ENCODE measurements around the gene GPC5.

The GPC5 gene

DNA sequence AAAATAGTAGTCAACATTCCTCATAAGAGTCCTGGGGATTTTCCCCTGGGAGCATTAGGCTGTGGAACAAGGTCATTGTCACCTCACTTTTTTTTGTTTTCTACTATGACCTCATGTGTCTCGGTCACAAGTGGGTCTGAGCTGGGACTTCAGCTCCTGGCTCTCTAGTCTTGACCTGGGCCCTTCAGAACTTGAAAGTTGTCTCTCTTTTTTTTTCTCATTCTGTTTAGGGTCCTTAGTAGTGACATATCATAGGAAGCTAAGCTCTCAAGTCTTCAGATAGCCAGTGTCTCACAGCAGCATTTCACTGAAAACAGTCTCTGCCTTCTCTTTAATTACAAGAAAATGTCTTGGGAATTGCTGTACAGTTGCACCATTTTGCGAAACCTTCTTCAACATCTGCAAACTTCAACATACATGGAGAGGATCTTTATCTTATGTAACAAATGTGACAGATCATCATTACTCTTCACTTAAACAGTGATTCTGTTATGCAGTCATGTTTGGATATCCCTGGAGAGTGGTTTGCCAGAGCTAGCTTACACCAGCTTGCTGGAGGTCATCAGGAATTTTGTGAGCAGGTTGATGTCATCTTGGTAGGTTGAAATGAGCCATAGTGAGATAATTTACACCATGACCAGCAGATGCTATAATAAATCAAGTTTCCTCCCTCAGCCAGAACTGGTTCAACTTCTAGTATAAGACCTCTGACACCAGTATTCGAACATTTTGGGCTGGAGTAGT, 131.5 kb downstream of the GPC5 start:
- no peak for DNase-seq
- intact Hi-C loops (cut with DNase I): no loop called here

DNA sequence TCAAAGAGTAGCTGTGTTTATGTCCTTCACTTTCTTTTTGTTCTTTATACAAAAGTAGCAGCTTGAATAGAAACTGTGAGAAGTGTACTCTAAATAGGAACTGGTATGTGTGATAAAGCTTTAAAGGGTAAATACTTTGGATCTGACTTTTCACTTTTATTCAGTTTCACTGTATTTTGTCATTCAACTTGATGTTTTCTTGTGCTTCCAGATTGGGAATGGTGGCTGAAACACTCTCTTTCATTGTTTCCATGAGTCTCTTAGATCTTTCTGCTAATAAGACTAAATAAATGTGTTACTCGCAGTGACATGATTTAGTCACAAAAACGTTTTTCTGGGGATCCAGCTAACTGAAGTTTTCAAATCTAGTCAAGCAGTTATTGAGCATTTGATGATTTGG, 133.2 kb downstream of the GPC5 start:
- no peak for DNase-seq
- intact Hi-C loops (cut with DNase I): no loop called here

DNA sequence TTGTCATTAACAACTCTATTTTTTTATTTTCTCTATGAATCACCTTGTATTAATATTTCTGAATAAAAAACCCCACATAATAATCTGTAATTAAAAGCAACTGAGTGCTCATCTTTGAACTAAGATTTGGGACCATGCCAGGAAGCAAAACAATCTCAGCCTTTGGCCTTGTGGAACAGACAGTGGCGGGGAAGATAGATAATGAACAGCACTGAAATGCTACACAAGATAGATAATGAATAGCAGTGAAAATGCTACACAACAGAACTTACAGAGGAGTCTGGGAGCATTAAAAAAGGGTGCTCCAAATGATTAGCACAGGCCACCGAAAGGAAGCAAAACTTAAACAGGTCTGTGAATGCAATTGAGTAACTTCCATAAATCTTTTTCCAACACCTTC, 134.9 kb downstream of the GPC5 start:
- intact Hi-C loops (cut with DNase I): no loop called here
- no peak for DNase-seq

DNA sequence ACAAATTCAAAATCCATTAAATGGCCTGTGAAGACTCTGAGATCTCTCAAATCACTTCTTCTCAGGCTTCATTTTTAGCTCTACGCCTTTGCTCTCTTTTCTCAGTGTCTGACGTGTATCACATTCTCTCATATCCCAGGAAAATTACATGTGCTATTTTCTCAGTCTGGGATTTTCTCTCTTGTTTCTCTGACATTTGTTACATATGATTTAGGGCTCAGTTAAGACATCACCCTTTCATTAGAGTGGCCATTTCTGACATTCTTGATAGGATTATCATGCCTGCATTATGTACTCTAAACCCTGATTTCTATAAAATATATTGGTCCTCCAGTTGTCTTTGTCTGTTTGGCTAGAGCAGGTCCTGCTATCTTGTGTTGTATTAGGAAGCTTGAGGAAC, 136.6 kb downstream of the GPC5 start:
- intact Hi-C loops (cut with DNase I): no loop called here
- no peak for DNase-seq

DNA sequence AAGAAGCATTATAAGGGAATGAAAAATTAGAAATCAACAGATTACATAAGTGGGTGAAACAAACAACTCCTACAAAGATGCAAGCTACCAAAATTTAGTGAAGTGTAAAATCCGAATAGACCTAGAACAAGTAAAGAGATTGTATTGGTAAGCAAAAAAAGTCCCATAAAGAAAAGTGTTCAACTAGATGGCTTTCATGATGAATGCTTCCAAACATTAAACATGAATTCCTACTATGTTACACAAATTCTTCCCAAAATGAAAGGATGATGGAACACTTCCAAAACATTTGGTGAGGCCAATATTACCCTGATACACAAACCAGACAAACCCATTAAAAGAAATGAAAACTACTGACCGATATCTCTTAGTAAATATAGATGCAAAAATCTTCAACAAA, 139.0 kb downstream of the GPC5 start:
- DNase-seq: no peak
- intact Hi-C loops (cut with DNase I): no loop called here

DNA sequence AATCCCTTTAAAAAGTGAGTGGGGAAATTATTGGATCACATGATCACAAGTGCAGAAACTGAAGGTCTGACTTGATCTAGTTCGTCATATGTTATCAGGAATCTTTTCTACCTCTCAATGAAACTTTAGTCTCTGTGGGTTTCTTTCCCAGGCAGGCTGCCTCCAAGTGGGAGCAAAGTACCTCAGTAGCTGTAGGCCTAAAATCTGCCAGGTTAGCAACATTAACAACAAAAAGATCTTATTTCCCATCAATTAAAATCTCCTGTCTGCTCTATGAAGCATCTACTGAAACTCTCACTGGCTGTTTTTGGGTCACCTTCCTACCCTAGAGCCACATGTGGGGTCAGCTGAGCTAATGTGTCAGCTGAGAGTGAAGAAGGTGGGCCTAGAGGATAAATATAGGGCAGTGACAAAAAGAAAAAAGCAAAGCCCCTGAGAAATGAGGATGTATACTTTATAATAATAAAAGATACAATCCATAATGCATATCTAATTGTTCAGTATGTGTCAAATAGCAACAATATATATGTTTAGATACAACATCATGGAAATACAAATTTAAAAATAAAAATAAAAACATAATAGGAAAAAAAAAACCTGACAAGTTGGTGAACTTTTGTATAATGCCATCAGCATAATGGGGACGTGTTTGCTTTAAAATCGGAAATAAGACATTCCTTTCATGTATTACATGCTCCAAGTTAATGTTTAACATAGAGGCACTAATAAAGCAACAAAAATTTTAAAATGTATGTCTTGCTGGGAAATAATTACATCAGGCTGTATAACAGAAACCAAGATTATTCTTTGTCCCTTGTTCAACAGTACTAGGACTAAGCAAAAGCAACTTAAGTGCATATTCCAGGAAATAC, 141.1 kb downstream of the GPC5 start:
- intact Hi-C loops (cut with DNase I): no loop called here
- no peak for DNase-seq

DNA sequence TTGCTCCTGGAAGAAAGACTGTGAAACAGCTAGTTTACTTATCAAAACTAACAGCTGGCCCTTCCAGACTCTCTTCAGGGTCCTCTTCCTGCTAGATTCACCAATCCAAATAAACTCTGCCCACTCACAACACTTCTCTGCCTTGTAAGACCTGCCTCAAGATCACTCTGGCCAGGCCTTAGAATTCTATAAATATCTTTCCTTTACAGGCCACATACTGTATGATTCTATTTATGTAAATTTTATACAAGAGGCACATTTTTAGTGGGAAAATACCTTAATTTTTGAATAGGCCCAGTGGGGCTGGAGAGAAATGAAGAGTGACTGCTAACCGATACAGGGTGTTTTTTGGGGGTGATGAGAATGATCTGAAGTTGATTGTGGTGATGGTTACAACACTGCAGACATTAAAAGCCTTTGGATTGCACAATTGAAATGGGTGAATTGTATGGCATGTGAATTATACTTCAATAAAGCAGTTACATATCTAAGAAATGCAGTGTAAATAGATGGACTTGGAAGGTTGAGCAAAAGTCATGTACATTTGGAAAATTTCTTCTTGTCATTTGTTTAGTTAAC, 141.8 kb downstream of the GPC5 start:
- intact Hi-C loops (cut with DNase I): no loop called here
- no peak for DNase-seq

DNA sequence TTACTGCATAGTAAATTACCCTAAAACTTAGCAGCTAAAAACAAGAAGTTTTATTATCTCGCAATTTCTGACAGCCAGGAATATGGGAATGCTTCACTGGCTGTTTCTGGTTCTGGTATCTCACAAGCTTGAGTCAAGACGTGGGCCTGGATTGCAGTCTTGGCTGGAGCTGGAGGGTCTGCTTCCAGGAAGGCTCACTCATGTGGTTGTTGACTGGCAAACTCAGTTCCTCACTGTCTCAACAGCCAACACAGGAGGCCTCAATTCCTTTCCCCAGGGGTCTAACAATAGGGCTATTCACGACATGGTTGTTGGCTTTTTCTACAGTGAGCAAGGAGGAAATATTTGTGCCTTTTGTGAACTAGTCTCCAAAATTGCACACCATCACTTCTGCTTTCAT, 146.3 kb downstream of the GPC5 start:
- intact Hi-C loops (cut with DNase I): no loop called here
- peak in 2 of 10 donors; percentile 13 to 66 for DNase-seq

DNA sequence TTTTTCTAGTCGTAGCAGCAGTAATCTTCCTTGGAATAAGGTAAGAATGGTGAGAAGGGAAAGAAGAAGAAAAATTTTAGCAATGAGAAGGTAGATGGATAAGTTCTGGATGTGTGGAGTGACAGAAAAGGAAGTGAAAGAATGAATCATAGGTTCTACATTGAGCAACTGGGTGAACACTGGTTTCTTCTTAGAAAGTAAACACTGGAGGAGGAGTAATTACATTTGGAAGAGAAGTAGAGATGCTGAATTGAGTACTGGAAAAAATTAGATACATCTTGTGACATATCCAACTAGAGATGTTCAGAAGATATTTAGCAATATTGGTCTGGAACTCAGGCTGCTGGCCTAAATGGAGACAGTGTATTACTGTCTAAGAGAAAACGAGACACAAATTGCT, 148.5 kb downstream of the GPC5 start:
- DNase-seq: no peak
- intact Hi-C loops (cut with DNase I): no loop called here

DNA sequence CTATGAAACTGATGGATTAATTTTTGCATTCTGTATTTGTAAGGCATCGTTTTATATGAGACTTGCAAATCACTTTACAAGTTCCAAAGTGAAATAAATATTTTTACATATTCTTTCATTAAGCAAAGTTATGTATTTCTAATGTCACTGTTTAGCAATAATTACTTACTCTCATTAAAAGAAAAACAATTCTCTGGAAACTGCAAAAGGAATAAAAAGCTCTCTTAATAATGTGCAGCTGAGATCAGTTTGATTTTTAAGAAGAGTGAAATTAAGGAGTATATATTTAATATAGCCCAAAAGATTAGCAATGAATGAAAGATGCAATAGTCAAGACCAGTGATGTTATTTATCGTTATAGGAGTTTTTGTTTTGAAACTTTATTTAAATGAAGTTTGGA, 155.2 kb downstream of the GPC5 start:
- intact Hi-C loops (cut with DNase I): no loop called here
- no peak for DNase-seq

DNA sequence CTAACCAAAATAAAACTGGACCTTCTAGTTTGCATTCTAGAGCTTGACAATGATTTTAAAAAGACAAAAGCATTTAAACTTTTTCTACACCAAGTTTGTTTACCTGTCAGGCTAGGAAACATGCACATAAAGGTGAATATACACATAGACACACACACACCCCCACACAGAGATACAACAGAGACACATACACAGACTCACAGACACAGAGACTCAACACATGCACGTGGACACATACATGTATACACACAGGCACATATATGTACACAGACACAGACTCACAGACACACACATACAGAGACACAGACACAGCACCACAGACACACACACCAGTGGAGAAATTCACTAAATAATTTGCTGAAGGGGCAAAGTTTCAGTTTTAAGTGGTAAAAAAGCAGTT, 155.7 kb downstream of the GPC5 start:
- DNase-seq: no peak
- intact Hi-C loops (cut with DNase I): no loop called here

DNA sequence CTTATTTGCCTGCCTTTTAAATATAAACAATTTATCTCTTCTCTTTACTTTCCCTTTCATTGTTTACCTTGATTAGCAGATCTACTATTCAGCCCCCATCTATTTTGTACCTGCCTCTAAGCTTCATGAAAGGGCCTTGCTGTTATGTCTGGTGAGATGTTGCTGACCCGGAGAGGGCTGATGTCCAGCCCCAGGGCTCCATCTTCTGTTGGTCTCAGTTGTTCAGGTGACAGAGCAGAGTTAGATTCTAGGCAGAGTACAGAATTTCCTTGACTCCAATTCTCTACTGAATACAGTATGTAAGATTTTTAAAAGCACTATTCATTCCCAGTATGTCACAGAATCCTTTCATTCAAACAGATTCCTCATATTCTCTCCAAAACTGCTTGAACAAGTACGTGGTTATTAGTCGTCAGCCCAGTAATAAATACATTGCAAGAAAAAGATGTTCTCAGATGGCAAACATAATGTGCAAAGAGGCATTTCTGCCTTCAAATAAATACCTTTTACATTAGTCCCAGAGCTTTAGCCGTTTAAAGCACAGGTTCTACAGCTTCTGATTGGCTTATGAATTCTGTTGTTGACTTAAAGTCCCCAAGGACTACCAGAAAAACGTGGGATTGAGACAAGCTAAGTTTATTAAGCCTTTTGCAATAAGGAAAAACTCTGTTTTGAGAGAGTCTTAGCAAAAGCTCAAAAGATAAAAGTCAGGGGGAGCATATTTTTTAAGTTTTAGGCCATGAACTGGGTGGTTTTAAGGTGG, 159.1 kb downstream of the GPC5 start:
- no peak for DNase-seq
- intact Hi-C loops (cut with DNase I): no loop called here

DNA sequence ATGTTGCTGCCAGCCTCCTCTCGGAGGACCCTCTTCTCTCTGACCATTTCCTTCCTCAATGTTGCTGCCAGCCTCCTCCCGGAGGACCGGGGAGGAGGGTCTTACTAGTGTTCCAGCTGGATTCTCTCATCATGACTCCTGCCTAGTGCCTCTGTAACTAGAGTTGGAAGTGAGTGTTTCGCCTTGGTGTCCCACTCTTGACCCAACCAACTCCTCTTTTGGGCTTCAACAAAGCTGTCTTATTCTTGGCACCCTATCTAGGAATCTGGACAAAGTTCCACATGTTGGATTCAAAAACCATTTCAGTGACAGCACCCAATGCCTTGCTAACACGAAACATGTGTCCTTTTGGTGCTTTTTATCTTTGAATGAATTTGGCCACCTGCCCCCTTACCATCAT, 165.4 kb downstream of the GPC5 start:
- intact Hi-C loops (cut with DNase I): no loop called here
- DNase-seq: no peak

DNA sequence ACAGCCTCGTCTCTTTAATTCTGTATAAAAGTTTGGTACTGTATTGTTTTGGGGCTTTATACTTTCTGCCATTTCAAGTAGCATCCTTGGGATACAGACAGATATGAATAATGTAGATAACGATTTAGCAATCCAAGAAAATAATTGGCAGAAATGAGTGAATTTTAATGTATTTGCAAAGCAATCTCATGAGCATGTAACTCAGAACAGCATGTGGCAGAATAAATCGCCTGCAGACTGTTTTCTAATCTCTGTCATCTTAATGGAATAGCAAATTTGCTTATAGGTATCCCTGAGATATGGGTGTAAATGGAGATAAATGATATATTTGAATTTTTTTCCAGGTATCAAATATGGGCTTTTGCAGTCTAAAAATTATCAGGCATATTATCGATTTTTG, 166.0 kb downstream of the GPC5 start:
- intact Hi-C loops (cut with DNase I): no loop called here
- DNase-seq: no peak

DNA sequence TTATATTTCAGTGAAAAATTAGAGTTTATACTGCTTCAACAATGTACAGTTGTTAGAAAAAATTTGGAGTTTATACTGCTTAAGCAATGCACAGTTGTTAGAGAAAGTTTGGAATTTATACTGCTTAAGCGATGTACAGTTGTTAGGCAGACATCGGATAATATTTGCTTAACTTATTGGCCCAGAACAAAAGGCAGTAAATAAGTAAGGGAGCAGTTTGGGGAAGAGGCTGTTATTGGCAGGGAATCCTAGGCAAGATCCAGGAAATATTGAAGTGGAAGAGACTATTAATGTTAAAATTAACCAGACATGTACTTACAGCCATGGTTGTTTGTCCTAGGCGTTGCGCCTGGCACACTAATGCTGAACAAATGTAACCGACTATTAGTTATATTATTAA, 166.9 kb downstream of the GPC5 start:
- intact Hi-C loops (cut with DNase I): no loop called here
- DNase-seq: no peak

DNA sequence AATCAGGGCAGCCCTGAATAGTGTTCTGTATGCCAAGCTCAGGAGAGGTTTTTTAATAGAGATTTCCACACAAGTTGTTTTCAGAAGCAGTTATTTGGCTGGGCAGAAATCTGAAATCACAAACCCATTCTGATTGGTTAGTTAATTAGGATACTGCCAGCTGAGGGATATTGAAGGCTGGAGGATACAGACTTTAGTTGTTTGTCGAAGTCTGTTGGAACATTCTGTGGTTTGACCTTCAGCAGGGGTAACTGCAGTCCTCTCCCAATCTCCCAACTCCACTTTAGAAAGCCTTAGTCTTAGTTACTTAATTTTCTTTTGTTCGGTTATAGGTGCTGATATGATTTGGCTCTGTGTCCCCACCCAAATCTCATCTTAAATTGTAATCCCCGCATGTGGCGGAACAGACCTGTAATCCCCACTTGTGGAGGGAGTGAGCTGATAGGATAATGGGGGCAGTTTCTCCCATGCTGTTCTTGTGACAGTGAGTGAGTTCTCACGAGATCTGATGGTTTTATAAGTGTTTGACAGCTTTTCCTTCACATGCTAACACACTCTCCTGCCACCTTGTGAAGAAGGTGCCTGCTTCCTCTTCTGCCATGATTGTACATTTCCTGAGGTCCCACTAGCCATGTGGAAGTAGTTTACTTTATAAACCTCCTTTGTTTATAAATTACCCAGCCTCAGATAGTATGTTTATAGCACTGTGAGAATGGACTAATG, 169.2 kb downstream of the GPC5 start:
- intact Hi-C loops (cut with DNase I): no loop called here
- no peak for DNase-seq

DNA sequence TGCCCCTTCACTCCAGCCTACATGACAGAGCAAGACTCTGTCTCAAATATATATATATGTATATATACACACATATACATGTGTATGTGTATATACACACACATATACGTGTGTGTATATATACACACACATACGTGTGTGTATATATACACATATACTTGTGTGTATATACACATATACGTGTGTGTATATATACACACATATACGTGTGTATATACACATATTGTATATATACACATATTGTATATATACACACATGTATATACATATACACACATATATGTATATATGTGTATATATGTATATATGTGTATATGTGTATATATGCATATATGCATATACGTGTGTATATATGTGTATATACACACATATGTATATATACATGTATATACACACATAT, 173.3 kb downstream of the GPC5 start:
- DNase-seq: no peak
- intact Hi-C loops (cut with DNase I): no loop called here

DNA sequence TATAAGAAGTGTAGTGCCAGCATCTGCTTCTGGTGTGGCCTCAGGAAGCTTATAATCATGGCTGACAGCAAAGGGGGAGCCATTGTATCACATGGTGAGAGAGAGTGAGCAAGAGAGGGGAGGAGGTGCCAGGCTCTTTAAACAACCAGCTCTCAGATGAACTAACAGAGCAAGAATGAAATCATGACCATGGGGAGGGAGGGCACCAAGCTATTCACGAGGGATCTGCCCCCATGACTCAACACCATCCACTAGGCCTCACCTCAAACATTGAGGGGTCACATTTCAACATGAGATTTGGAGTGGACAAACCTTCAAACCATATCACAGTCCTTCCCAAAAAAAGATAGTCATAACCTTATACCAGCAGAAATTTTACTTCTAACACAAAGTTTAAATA, 174.0 kb downstream of the GPC5 start:
- no peak for DNase-seq
- intact Hi-C loops (cut with DNase I): no loop called here

DNA sequence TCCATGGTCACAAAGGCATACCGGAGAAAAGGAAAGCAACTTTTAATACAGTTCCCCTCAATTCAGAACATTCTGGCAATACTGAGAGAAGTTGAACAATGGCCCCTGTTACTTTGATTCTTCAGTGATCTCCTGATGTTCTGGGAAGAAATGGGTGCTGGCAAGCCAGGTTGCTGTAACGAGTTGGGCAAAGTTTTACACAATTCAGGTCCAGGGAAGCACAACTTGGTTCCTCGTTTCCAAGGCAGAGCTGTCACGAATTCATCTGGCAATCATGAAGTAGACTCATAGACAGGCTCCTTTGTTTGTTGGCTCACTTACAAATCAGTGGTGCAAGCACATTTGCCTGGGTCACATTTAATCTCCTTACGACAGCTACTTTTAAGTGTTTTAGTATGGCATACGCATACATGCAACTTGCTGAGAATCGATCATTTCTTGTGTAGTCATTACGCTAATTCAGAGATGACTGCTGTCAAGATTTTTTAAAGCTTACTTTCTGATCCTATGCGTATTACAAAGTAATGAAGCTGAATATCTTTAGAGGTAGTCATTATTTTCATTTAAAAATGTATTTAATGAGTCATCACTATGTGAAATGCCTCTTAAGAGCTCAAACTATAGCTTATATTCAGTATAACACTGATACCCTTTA, 174.7 kb downstream of the GPC5 start:
- DNase-seq: peak in 1 of 10 donors; percentile 34
- intact Hi-C loops (cut with DNase I): no loop called here

DNA sequence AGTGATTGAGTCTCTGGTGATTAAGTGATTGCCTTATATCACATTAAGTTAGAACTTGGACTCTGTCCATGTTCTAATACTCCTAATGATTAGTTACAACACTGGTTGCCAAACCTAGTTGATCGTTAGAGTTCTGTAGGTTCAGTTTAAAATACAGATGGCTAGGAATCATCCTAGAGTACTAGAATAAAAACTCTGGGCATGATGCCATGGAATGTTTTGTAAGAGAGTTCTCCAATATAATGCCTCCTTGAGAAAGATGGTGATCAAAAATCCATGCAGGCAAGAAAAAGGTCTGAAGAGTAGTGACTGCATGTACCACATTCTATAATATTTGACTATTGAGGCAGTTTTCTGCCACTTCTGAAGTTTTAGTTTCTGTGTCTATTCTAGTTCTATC, 176.3 kb downstream of the GPC5 start:
- no peak for DNase-seq
- intact Hi-C loops (cut with DNase I): no loop called here

Data from posterior cingulate gyrus (tissue), 11 donors.